Cortex of kidney (tissue), 1 donor: ENCODE results near the gene CA7.
A peak's percentile ranks its signal among the peaks of the same experiment; 100 is the strongest.
"Not testable (repeated sequence)": the region's sequence is repeated elsewhere in the genome, so short reads cannot be mapped to it uniquely, and the experiment has no call there.

Experiments
- DNase-seq: peaks from one replicate; lab custom pipeline; 2025; lab: John Stamatoyannopoulos, UW

CA7 gene

GRCh38 chr16:66873685-66874055 lies 29.5 kb downstream of the CA7 start:
- no peak for DNase-seq

GRCh38 chr16:66874079-66874775 lies 30.0 kb downstream of the CA7 start:
- no peak for DNase-seq

GRCh38 chr16:66878067-66878466 lies 33.9 kb downstream of the CA7 start:
- DNase-seq, result no peak

- peak; percentile 82 for DNase-seq
Measured at GRCh38 chr16:66880288-66881013, 36.2 kb downstream of the CA7 start, which contains the start of gene PDP2. TSS of gene PDP2 (plus strand) at chr16:66880515. CDS start at chr16:66884285, 3,770 bp downstream.

- DNase-seq, result no peak
Measured at GRCh38 chr16:66881014-66881417, 36.8 kb downstream of the CA7 start.

GRCh38 chr16:66881560-66881959 lies 37.3 kb downstream of the CA7 start:
- no peak for DNase-seq

- no peak for DNase-seq
Measured at GRCh38 chr16:66881964-66882508, 37.8 kb downstream of the CA7 start.

- no peak for DNase-seq
Measured at GRCh38 chr16:66882702-66883101, 38.5 kb downstream of the CA7 start.

- no peak for DNase-seq
Measured at GRCh38 chr16:66885491-66885890, 41.3 kb downstream of the CA7 start.

- DNase-seq, result no peak
Measured at GRCh38 chr16:66886321-66886720, 42.1 kb downstream of the CA7 start.

- no peak for DNase-seq
Measured at GRCh38 chr16:66886914-66887313, 42.7 kb downstream of the CA7 start.

- no peak for DNase-seq
Measured at GRCh38 chr16:66888647-66889615, 44.7 kb downstream of the CA7 start.

- DNase-seq, result no peak
Measured at GRCh38 chr16:66889622-66890021, 45.4 kb downstream of the CA7 start.

GRCh38 chr16:66890799-66891198 lies 46.6 kb downstream of the CA7 start:
- DNase-seq, result no peak

- DNase-seq, result no peak
Measured at GRCh38 chr16:66891360-66891759, 47.1 kb downstream of the CA7 start.

- no peak for DNase-seq
Measured at GRCh38 chr16:66891797-66892196, 47.6 kb downstream of the CA7 start.

GRCh38 chr16:66894055-66894454 lies 49.8 kb downstream of the CA7 start:
- DNase-seq, result no peak

- DNase-seq, result no peak
Measured at GRCh38 chr16:66894948-66895688, 50.9 kb downstream of the CA7 start.

GRCh38 chr16:66895689-66895979 lies 51.4 kb downstream of the CA7 start:
- no peak for DNase-seq

- no peak for DNase-seq
Measured at GRCh38 chr16:66895999-66896398, 51.8 kb downstream of the CA7 start.

GRCh38 chr16:66896682-66897081 lies 52.5 kb downstream of the CA7 start:
- DNase-seq, result not testable (repeated sequence)

- DNase-seq, result no peak
Measured at GRCh38 chr16:66898207-66898606, 54.0 kb downstream of the CA7 start.
